ENCODE results near the gene WDR38.

Gene WDR38, protein sequence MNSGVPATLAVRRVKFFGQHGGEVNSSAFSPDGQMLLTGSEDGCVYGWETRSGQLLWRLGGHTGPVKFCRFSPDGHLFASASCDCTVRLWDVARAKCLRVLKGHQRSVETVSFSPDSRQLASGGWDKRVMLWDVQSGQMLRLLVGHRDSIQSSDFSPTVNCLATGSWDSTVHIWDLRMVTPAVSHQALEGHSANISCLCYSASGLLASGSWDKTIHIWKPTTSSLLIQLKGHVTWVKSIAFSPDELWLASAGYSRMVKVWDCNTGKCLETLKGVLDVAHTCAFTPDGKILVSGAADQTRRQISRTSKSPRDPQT

DNA sequence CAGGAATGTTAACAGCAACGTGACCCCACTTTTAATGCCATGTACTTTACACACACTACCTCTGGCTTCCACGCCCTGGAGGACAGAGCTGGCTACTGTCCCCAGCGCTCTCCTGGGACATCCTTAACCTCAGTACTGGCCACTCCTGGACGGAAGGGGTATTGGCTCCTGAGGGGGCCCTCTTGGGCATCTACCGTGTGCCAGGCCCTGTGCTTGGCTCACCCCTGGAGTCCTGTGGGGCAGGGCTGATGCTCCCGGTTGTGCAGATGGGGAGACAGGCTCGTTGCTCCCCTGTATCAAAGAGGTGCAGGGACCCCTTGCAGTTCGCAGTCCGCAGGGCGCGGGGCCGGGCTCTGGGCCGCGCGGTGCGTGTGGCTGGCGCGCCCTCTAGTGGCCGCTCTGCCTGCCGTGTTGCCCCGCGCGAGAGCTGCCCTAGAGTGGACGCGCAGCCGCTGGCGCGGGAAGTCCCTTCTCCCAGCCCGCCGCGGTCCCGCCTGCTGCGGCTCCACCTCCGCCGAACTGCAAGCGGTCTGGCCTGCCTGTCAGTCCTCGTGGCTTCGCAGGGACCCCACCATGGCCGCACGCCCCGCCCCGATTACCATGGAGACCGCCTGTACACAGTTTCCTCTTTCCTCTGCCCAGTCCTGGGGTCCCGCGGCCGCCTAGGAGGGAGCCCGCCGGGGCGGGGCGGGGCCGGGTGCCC is at the start of gene WDR38:
TSS of gene WDR38 (plus strand) at position 632 of the 703 bp plus-strand sequence. CDS start 72 bp downstream, outside the sequence.
- DNase-seq (ENCODE audit: low spot score): peak; percentile 92

DNA sequence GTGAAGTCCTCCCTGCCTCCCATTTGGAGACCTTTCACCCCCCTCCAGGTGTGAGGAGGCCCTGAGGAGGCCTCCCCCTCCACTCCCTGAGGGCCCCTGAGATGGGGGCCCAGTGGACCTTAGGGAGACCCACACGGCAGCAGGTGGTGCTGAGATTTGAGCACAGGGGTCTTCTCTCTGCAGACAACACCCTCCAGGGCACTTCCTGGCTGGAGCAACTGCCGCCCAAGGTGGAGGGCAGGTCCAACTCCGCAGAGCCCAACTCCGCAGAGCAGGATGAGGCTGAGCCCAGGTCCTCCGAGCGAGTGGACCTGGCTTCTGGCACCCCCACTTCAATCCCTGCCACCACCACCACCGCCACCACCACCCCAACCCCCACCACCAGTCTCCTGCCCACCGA is 49.3 kb upstream of the WDR38 start:
- no peak for DNase-seq (ENCODE audit: low spot score)

DNA sequence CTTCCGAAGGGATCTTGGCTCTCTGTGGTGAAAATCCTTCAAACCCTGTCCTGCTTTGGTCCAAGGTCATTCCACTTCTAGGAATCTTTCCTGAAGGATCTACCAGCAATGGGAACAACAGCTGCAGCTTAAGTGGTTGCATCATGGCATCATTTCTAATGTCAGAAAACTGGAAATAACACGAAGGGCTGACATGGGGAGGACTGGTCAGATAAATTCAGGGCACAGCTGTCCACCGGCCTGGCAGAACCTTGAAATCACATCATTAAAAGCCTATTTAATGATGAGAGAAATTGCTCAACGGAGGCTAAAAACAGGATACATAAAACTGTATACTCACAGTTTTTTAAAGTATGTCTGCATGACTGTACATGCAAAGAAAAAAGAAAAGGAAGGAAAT is 48.1 kb upstream of the WDR38 start:
- DNase-seq (ENCODE audit: low spot score): no peak

DNA sequence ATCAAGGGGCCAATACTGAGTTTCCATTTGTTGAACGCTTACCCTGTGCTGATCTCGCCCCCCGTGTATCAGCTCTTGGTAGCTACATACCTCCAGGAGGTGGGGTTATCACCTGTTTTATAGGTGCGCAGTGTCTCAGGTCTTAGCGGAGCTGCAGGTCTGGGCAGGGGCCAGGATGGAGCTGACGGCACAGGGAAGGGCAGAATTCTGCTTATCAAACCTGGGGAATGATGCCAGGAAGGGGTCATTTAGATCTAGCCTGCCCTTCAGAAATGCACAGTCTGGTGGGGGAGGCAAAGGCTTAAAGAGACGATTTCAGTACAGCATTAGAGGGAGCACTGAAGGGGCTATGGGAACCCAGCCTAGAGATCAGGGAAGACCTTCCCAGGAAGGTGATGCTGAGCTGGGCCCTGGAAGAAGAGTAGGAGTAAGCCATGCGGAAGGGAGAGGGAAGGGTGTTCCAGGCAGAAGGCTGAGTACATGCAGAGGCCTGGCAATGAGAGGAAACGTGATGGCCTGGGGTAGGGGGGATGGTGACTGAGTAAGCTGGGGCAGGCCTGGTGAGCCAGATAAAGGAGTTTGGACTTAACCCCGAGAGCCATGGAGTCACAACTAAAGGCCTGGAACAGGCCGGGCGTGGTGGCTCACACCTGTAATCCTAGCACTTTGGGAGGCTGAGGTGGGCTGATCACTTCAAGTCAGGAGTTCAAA is 44.9 kb upstream of the WDR38 start:
- no peak for DNase-seq (ENCODE audit: low spot score)

DNA sequence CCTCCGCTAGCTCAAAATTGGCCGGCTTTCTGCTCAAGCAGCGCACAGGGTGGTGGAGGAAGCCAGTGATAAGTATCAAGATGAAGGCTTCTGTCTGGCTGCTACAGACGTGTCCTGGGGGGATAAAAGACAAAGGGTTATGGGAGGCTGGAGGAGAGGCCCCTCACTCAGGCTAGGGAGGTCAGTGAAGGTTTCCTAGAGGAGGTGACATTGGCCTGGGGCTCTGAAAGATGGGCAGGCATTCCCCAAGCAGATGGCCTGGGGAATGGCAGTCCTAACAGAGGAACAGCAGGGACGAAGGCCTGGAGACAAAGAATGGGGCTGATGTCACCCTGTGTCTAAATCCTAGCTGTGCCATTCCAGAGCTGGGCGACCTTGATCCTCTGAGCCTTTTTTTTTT is 44.0 kb upstream of the WDR38 start:
- DNase-seq (ENCODE audit: low spot score): no peak

DNA sequence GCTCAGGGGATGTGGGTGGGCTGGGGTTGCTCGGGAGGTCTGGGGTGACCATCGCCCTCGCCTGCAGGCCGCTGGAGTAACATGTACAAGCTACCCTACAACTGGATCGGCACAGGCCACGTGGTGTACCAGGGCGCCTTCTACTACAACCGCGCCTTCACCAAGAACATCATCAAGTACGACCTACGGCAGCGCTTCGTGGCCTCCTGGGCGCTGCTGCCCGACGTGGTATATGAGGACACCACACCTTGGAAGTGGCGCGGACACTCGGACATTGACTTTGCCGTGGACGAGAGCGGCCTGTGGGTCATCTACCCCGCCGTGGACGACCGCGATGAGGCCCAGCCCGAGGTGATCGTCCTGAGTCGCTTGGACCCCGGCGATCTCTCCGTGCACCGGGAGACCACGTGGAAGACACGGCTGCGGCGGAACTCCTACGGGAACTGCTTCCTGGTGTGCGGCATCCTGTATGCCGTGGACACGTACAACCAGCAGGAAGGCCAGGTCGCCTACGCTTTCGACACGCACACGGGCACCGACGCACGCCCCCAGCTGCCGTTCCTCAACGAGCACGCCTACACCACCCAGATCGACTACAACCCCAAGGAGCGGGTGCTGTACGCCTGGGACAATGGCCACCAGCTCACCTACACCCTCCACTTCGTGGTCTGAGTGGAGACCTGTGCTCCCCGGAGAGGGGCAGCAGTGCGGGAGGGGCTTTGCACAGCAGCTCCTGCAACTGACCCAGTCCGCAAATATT is 43.3 kb upstream of the WDR38 start:
- DNase-seq (ENCODE audit: low spot score): no peak

DNA sequence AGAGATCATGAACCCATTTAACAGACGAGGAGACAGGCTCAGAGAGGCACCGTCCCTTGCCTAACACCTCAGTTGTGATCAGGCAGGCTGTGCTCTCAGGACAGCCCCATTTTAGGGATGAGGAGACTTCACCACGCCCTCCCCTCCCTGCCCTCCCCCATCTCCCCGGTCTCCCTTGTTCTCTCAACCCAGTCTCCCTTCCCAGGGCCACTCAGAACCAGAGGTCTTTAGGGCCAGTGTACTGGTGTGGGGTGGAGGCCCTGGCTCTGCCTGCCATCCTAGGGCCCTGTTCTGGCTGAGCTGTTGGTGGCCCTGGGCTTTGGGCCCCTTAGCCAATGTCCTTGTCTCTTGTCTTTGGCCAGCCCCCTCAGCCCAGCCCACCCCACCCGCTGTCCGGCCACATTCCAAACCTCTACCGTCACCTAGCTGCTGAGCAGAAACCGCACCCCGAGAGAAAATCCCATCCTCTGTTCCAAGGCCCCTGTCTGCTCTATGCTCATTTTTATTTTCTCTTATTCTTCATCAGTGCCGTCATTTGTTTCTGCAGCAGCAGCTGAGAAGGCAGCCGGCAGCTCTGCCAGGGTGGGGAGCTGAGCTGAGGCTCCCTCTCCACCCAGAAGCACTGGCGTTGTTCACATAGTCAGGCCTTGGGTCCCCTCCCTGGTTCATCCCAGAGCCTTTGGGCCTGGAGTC is 42.5 kb upstream of the WDR38 start:
- DNase-seq (ENCODE audit: low spot score): no peak

DNA sequence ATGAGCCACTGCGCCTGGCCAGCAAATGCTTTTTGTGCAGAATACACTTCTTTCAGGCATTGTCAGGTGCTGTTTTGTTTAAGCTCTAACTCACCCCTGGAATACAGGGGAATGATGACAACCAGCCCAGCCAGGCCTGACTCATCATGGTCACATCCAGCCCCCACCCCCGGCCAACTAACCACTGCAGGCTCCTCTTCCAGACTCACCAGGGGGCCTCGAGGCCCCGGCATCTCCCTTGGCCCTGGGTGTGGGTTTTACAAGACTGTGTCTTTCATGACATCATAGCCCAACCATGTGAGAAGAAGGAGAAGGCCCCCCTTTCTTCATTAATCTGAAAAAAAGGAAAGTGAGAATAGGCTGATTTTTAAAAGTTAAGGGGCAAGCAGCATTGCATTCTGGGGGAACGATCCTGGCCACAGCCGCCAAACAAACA is 40.8 kb upstream of the WDR38 start:
- DNase-seq (ENCODE audit: low spot score): peak; percentile 66

DNA sequence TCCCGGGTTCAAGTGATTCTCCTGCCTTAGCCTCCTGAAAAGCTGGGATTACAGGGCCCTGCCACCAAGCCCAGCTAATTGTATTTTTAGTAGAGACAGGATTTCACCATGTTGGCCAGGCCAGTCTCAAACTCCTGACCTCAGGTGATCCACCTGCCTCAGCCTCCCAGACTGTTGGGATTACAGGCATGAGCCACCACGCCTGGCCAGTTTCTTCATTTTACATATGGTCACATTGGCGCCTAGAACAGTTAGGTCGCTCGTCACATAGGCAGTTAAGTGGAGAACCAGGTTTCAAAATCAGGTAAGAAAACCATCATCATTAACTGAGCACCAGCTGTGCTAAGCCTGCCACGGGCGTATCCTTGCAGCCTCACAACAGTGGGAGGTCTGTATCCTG is 40.2 kb upstream of the WDR38 start:
- no peak for DNase-seq (ENCODE audit: low spot score)

DNA sequence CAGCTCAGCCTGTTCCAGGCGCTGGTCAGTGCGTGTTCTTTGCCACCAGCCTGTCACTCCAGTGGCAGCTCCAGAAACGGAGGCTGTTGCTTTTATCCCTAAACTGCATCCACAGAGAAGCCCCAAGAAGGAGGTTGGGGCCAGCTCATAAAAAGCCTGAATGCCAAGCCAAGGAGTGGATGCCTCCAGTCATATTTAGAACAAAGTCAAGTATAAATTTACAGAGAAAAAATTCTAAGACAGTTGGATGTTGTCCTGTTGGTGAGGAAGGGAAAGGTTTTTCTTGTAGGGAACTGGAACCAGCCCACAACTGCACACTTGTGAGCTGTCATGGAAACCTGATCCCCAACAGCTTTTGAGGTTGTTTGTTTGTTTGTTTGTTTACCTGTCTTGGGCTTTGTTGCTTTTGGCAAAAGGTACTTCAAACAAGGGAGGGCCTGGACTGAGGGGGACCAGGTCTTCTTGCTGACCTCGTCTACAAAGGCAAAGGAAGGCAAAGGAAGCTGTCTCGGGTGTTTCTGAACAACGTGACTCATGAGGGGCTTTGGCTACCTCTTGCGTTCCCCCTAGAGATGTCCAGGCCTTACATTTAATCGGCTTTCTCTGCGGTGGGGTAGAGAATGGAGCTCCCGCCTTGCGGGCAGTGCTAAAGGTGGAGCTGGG is 39.6 kb upstream of the WDR38 start:
- DNase-seq (ENCODE audit: low spot score): no peak

DNA sequence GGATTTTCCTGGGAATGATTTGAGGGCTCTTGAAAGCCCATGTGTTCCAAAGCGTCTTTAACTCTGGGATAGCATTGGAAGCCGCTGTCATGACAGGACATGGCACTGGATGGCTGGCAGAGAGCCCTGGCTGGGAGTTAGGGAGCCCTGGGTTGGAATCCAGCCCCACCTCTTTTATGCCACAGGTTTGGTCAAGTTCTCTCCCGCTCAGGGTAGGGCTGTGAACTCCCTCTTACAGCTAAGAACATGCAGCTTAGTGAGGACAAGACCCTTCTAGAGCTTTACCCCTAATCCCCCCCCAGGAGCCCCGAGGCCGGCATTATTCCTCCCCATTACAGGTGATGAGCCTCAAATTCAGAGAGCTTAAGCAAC is 39.1 kb upstream of the WDR38 start:
- no peak for DNase-seq (ENCODE audit: low spot score)

DNA sequence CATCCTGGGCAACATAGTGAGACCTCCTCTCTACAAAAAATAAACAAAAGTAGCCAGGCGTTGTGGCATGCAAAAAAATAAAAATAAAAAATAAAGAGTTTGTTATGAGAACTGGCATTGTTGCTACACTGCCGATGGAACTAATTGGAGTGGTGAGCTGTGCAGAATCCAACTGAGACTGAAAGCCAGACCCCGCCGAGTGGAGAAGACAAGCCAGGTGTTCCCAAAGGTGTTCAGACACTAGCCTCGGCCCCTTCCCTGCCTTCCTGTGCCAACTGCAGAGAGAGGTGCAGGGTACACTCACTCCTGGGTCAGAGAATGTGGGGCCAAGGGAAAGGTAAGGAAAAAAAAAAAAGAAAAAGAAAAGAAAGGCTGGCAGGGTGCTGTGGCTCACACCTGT is 37.7 kb upstream of the WDR38 start:
- no peak for DNase-seq (ENCODE audit: low spot score)

DNA sequence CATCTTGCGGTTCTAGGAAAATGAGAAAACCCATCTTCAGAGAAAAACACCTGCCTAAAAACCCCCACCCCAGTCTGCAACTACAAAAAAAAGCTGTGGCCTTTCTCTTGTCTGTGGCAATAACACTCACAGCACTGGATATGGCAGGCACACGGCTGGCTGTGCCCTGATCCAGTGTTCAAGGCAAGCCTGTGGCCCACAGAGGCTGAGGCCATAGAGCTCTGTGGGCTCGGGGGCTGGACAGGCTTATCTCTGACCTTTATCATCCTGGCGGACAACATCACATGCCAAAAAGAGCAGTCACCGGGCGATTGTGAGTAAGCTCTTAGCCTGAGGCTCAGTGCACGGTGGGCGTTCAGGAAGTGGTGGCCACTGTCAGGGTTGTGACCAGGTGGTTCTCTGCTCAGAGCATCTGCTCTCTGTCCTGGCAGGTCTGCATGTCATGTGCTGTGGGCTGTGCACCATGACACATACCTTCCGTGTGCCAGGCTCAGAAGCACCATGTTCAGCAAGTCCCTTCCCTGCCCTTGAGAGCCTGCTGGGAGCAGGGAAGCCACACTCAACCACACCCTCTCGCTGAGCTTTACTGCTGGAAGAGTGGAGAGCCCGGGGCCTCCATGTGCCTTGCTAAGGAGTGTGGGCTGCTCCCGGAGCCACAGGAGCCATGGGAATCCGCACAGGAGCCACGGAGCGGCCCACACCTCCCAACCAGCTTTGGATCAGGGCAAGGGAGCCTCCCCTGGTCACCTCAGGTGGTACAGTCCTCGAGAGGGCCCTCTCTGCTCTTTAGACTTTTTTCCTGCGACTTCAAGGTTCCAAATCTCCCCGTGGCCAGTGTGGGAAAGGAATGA is 34.6 kb upstream of the WDR38 start:
- DNase-seq (ENCODE audit: low spot score): peak; percentile 61

DNA sequence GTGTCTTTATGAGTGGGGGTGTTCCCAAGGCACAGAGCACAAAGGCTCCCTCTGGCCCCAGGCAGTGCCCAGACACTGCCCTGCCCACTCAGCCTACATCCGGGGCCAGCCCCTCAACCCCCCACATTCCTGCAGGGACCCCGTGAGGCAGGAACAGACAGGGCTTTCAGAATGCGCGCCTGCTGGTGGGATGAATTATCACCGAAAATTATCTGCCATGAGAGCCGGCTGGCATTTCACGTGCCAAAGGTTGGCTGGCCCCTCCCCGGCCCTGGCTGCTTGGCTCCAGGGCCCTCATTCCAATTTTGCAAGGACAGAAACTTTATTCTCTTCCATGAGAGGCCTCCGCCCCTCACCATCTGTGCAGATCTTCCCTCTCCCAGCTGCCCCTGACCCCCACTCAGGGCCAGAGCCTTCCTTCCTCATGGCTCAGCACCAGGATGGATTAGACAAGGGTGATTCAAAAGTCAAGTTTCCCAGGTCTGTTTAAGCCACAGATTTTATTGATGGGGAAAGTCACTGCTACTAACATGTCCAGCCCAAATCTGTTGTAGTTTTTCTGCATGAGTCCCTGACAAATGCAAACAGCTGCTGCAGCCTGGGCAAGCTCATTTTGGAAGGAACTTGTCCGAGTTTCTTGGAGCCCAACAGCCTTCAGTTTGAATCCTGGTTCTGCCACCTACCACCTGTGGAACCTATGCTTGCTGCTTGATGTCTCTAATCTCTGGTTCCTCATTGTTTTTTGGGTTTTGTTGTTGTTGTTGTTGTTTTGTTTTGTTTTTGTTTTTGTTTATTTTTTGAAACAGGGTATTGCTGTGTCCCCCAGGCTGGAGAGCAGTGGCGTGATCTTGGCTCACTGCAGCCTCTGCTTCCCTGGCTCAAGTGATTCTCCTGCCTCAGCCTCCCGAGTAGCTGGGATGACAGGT is 32.3 kb upstream of the WDR38 start:
- DNase-seq (ENCODE audit: low spot score): no peak

DNA sequence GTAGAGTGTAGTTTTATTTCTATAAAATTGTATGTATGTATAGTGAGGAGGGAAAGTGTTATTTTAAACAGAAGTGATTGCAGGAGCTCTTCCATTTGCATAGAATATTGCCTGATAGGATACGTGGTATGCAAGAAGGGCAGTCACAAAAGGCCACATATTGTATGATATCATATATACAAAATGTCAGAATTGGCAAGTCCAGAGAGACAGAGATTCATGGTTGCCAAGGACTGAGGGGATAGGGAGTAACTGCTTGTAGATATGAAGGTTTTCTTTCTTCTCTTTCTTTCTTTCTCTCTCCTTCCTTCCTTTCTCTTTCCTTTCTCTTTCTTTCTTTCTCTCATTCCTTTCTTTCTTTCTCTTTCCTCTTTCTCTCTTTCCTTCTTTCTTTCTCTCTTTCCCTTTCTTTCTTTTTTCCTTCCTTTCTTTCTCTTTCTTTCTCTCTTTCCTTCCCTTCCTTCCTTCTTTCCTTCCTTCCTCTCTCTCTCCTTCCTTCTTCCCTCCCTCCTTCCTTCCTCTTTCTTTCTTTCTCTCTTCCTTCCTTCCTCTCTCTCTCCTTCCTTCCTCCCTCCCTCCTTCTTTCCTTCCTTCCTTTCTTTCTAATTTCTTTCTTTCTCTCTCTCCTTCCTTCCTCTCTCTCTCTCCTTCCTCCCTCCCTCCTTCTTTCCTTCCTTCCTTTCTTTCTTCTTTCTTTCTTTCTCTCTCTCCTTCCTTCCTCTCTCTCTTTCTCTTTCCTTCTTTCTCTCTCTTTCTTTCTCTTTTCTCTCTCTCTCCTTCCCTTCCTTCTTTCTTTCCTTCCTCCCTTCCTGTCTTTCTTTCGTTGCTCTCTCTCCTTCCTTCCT is 24.5 kb upstream of the WDR38 start:
- DNase-seq (ENCODE audit: low spot score): no peak

DNA sequence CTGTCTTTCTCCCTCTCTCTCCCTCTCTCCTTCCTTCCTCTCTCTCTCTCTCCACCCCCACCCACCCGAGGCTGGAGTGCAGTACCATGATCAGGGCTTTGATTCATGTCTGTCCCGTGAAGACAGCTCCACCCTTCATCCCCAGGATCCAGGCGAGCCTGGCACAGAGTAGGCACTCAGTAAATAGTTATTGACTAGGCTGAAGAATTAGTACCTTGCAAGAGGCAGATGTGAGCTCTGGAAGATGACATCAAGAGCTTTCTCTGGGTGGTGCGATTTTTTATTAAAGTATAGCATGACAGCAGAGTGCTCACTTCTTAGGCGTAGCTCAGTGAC is 24.0 kb upstream of the WDR38 start:
- DNase-seq (ENCODE audit: low spot score): no peak

DNA sequence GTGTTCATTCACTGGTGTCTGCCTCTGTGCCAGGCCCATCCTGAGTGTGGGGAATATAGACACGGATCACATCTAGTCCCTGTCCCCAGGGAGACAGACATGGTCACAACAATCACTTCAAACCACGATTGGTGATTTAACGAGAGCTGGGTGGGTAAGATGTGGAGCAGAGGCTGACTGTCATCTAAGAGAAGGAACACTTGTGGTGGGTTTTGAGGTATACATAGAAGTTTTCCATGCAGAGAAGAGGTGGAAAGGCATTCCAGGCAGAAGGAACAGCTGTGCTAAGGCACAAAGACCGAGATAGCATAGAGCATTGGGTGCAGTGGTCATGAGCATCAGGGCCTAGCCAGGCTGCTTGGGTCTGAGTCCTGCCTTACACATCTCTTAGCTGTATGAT is 22.7 kb upstream of the WDR38 start:
- DNase-seq (ENCODE audit: low spot score): no peak

DNA sequence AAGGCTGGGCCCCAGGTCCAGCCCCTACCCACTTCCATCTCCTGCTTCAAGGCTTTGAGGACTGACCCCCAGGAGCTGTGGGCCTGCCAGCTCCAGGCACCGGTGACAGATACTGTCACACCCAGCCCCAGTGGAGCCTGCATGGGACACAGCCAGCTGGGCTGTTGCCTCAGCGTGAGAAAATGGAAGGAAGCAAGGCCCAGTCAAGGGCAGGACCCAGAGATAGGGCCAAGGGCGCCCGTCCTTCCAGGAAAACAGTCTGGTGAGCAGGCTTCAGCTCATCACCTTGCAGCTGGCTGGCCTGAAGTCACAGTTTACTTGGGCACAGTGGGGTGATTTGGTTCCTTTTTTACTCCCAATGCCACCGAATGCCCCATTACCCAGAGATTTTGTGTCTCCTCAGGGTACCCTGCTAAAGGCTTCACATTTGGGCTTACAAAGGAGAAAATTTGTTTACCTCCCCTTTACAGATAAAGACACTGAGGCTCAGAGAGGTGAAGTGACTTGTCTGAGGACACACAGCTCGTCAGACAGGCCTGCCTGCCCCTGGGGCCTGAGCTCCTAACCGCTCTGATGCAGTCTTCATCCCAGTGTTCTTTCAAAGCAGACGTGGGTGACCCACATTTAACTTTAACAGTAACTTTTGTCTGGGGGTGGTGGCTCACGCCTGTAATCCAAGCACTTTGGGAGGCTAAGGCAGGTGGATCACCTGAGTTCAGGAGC is 21.5 kb upstream of the WDR38 start:
- DNase-seq (ENCODE audit: low spot score): no peak

Data from RKO (cell line).